Measurements from ENCODE around the gene TTLL5.

The TTLL5 gene

GRCh38 chr14:75702616-75703261 is 41.7 kb downstream of the TTLL5 start:
- peak; percentile 39 for DNase-seq (ENCODE audit: low spot score)

GRCh38 chr14:75703467-75703866 is 42.4 kb downstream of the TTLL5 start:
- no peak for DNase-seq (ENCODE audit: low spot score)

- no peak for DNase-seq (ENCODE audit: low spot score)
Measured at GRCh38 chr14:75705014-75705413, 44.0 kb downstream of the TTLL5 start.

- DNase-seq (ENCODE audit: low spot score) = peak; percentile 82
Measured at GRCh38 chr14:75709207-75709812, 48.3 kb downstream of the TTLL5 start.

GRCh38 chr14:75711105-75711795 is 50.2 kb downstream of the TTLL5 start:
- DNase-seq (ENCODE audit: low spot score) = peak; percentile 68

GRCh38 chr14:75711796-75712211 is 50.8 kb downstream of the TTLL5 start:
- peak; percentile 88 for DNase-seq (ENCODE audit: low spot score)

GRCh38 chr14:75714991-75715390 is 53.9 kb downstream of the TTLL5 start:
- DNase-seq (ENCODE audit: low spot score) = no peak

- DNase-seq (ENCODE audit: low spot score) = peak; percentile 11
Measured at GRCh38 chr14:75715926-75716780, 55.1 kb downstream of the TTLL5 start.

GRCh38 chr14:75717729-75718128 is 56.7 kb downstream of the TTLL5 start:
- no peak for DNase-seq (ENCODE audit: low spot score)

- DNase-seq (ENCODE audit: low spot score) = no peak
Measured at GRCh38 chr14:75718199-75718598, 57.2 kb downstream of the TTLL5 start.

GRCh38 chr14:75720116-75720515 is 59.1 kb downstream of the TTLL5 start:
- DNase-seq (ENCODE audit: low spot score) = no peak

- peak; percentile 61 for DNase-seq (ENCODE audit: low spot score)
Measured at GRCh38 chr14:75720842-75721498, 59.9 kb downstream of the TTLL5 start.

- no peak for DNase-seq (ENCODE audit: low spot score)
Measured at GRCh38 chr14:75723716-75724115, 62.7 kb downstream of the TTLL5 start.

- no peak for DNase-seq (ENCODE audit: low spot score)
Measured at GRCh38 chr14:75724414-75725204, 63.6 kb downstream of the TTLL5 start.

- peak; percentile 21 for DNase-seq (ENCODE audit: low spot score)
Measured at GRCh38 chr14:75725481-75725880, 64.4 kb downstream of the TTLL5 start.

- no peak for DNase-seq (ENCODE audit: low spot score)
Measured at GRCh38 chr14:75726321-75726720, 65.3 kb downstream of the TTLL5 start.

- no peak for DNase-seq (ENCODE audit: low spot score)
Measured at GRCh38 chr14:75727124-75727523, 66.1 kb downstream of the TTLL5 start.

- DNase-seq (ENCODE audit: low spot score) = no peak
Measured at GRCh38 chr14:75732888-75733287, 71.8 kb downstream of the TTLL5 start.

- DNase-seq (ENCODE audit: low spot score) = no peak
Measured at GRCh38 chr14:75734854-75735253, 73.8 kb downstream of the TTLL5 start.

- DNase-seq (ENCODE audit: low spot score) = no peak
Measured at GRCh38 chr14:75736845-75737485, 75.9 kb downstream of the TTLL5 start.

- DNase-seq (ENCODE audit: low spot score) = no peak
Measured at GRCh38 chr14:75738192-75738591, 77.1 kb downstream of the TTLL5 start.

All from AG20443 (cell line).